OCI-LY7 (cell line): ENCODE results near the gene LARGE1.

ENCODE experiments used
- CTCF ChIP-seq: fragments of 200-600 bp; sonication (generic); conservative IDR thresholded peaks from 2 replicates; pipeline ENCODE4 v1.5.1; 2014; ENCODE audit warnings: mild to moderate bottlenecking, antibody characterized with exemption, low read length, moderate library complexity, mixed read lengths
- EZH2phosphoT487 ChIP-seq: fragments of 200-600 bp; sonication (generic); IDR thresholded peaks from 2 replicates; pipeline ENCODE4 v1.6.1; 2018; ENCODE audit warnings: low read depth, borderline replicate concordance, mild to moderate bottlenecking, mixed run types, antibody characterized with exemption, low read length, moderate library complexity, mixed read lengths

GRCh38 chr22:33914131-33914530 is 6.1 kb downstream of the LARGE1 start:
- no peak for TF ChIP-seq CTCF
- TF ChIP-seq EZH2phosphoT487 = no peak
